Measurements from ENCODE around the gene SPAG7. TPM values are rescaled to one million over a fixed set of nuclear protein-coding genes. Genes with fewer than 3 reads are reported as not detected.

SPAG7 gene
- total RNA-seq, 1 experiment from 2014 or later: 43.4 TPM

GRCh38 chr17:4942760-4943508 is 24.7 kb downstream of the SPAG7 start:
- in situ Hi-C loops (cut with HindIII; ENCODE audit: low pct_unique_long_range_greater_than_20kb, low sequenced_read_pairs) (no loop called here), intact Hi-C loops (cut with micrococcal nuclease; ENCODE audit: unreplicated experiment) (no loop called here)
- ChIA-PET CTCF (no interaction called here), POLR2A (no interaction called here)
- peaks cover 35% of the 10 kb centered on the region for H3K4me1 ChIP-seq (ENCODE audit: control insufficient read depth, insufficient read depth, low read length)
- no peak overlapping the region for H3K4me3 ChIP-seq (ENCODE audit: low read depth in 2 of 2, low read length in 2 of 2)
- no peaks in the 10 kb centered on the region for H3K9me3 ChIP-seq (ENCODE audit: control insufficient read depth, insufficient read depth, low read depth, low read length)
- peak overlapping the region; percentile 61; the same call in 1 of the 2 replicates for H3K27ac ChIP-seq (ENCODE audit: low read length)
- ATAC-seq (no peak), DNase-seq (ENCODE audit: low read depth, low spot score) (no peak)
- BruUV-seq (replicated peaks): no TSS peak
- H3K36me3 ChIP-seq (ENCODE audit: control insufficient read depth, insufficient read depth, low read length): peaks cover 17% of the 10 kb centered on the region
- H3K27me3 ChIP-seq (ENCODE audit: control insufficient read depth, insufficient read depth, low read length): no peaks in the 10 kb centered on the region
- no peak; the same call in 1 of the 2 replicates for TF ChIP-seq POLR2AphosphoS5 (IDR thresholded peaks at IDR 0.05; ENCODE audit: low read depth, low read length)
- no peak for TF ChIP-seq REST (IDR thresholded peaks at IDR 0.05; ENCODE audit: insufficient read depth in 1 of 2, low read depth in 2 of 2, low read length in 1 of 2)
- TF ChIP-seq, protein P1, sequence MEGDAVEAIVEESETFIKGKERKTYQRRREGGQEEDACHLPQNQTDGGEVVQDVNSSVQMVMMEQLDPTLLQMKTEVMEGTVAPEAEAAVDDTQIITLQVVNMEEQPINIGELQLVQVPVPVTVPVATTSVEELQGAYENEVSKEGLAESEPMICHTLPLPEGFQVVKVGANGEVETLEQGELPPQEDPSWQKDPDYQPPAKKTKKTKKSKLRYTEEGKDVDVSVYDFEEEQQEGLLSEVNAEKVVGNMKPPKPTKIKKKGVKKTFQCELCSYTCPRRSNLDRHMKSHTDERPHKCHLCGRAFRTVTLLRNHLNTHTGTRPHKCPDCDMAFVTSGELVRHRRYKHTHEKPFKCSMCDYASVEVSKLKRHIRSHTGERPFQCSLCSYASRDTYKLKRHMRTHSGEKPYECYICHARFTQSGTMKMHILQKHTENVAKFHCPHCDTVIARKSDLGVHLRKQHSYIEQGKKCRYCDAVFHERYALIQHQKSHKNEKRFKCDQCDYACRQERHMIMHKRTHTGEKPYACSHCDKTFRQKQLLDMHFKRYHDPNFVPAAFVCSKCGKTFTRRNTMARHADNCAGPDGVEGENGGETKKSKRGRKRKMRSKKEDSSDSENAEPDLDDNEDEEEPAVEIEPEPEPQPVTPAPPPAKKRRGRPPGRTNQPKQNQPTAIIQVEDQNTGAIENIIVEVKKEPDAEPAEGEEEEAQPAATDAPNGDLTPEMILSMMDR (IDR thresholded peaks at IDR 0.05): no peak
- no peak for TF ChIP-seq TCF7L2 (IDR thresholded peaks at IDR 0.05; ENCODE audit: low read depth, low read length)
- no peak for TF ChIP-seq SIN3A (IDR thresholded peaks at IDR 0.05; ENCODE audit: borderline replicate concordance, insufficient read depth, low read depth, low read length)

GRCh38 chr17:4941319-4941610 is 26.4 kb downstream of the SPAG7 start:
- CTCF ChIA-PET: no interaction called here
- no peak for TF ChIP-seq POLR2AphosphoS5 (IDR thresholded peaks at IDR 0.05; ENCODE audit: low read depth, low read length)
- no peak for TF ChIP-seq SIN3A (IDR thresholded peaks at IDR 0.05; ENCODE audit: borderline replicate concordance, insufficient read depth, low read depth, low read length)
- TF ChIP-seq, protein P1 (IDR thresholded peaks at IDR 0.05): no peak
- TF ChIP-seq TCF7L2 (IDR thresholded peaks at IDR 0.05; ENCODE audit: low read depth, low read length): no peak
- no peak for TF ChIP-seq REST (IDR thresholded peaks at IDR 0.05; ENCODE audit: insufficient read depth in 1 of 2, low read depth in 2 of 2, low read length in 1 of 2)
- BruUV-seq (replicated peaks): no TSS peak
- DNase-seq (ENCODE audit: low read depth, low spot score): no peak
- intact Hi-C loops (cut with micrococcal nuclease; ENCODE audit: unreplicated experiment) (no loop called here), in situ Hi-C loops (cut with HindIII; ENCODE audit: low pct_unique_long_range_greater_than_20kb, low sequenced_read_pairs) (no loop called here)
- H3K9me3 ChIP-seq (ENCODE audit: control insufficient read depth, insufficient read depth, low read depth, low read length): no peaks in the 10 kb centered on the region
- H3K27ac ChIP-seq (ENCODE audit: low read length): peak overlapping the region; percentile 89
- H3K36me3 ChIP-seq (ENCODE audit: control insufficient read depth, insufficient read depth, low read length): peaks cover 12% of the 10 kb centered on the region
- H3K4me1 ChIP-seq (ENCODE audit: control insufficient read depth, insufficient read depth, low read length): peaks cover 35% of the 10 kb centered on the region
- peak overlapping the region; percentile 90 to 92 for H3K4me3 ChIP-seq (ENCODE audit: low read depth in 2 of 2, low read length in 2 of 2)
- no peaks in the 10 kb centered on the region for H3K27me3 ChIP-seq (ENCODE audit: control insufficient read depth, insufficient read depth, low read length)
- POLR2A ChIA-PET: no interaction called here
- no peak for ATAC-seq

All from Panc1 (cell line).